HK-2 (cell line): Measurements from ENCODE around the gene A1BG.

Source experiments
- DNase-seq: peaks from one replicate; pipeline ENCODE4 v3.0.0-alpha.2; 2018; ENCODE audit not compliant: unreplicated experiment

A1BG gene

DNA sequence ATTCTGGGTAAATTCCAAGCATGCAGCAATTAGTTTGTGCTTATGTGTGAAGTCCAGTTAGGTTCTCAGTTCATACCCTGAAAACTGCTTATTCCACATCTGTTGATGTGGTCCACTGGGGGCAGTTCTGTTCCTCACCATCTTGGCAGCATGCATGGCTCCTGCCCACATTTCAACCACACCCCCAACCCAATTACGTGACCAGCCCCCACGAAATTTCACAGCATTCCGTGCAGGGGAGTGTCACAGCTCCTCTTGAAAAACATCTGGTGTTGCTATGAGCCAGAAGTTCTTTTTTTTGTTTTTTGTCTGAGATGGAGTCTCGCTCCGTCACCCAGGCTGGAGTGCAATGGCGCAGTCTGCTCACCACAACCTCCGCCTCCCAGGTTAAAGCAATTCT, 57.2 kb downstream of the A1BG start:
- DNase-seq = no peak
